Aorta (tissue), 5 donors: Measurements from ENCODE around the gene PRKAG2. TPM values are rescaled to one million over a fixed set of nuclear protein-coding genes. Genes with fewer than 3 reads are reported as not detected.
"Not testable (repeated sequence)": the region's sequence is repeated elsewhere in the genome, so short reads cannot be mapped to it uniquely, and the experiment has no call there.

Experiments
- ATAC-seq: fragments of 200-7000 bp; cut with Tn5 transposase; one replicate; pipeline ENCODE4 v1.9.1; 2022; ENCODE audit warnings: moderate library complexity; ENCODE audit not compliant: low FRiP score
- DNase-seq, 2 donors: peaks; one replicate each; pipeline ENCODE4 v3.0.0-alpha.2; 2020
- H3K27ac ChIP-seq, 2 donors: one replicate each; pipeline ENCODE4 v1.5.1; 2013; ENCODE audit warnings: low read length in 2 of 2, mild to moderate bottlenecking in 2 of 2, moderate library complexity in 2 of 2, control low read depth in 1 of 2, inconsistent platforms in 1 of 2, low read depth in 1 of 2
- H3K27me3 ChIP-seq, 2 donors: one replicate each; pipeline ENCODE4 v1.6.1; 2013; ENCODE audit warnings: control low read depth in 1 of 2, low read length in 1 of 2, mild to moderate bottlenecking in 1 of 2, moderate library complexity in 1 of 2; ENCODE audit not compliant: insufficient read depth in 2 of 2, control insufficient read depth in 1 of 2
- H3K36me3 ChIP-seq, 2 donors: one replicate each; pipeline ENCODE4 v1.6.1; 2013; ENCODE audit warnings: control low read depth in 1 of 2, low read length in 1 of 2, mild to moderate bottlenecking in 1 of 2; ENCODE audit not compliant: insufficient read depth in 2 of 2, control insufficient read depth in 1 of 2
- H3K4me1 ChIP-seq, 2 donors: one replicate each; pipeline ENCODE4 v1.6.1; 2013; ENCODE audit warnings: low read length in 2 of 2, control low read depth in 1 of 2, mild to moderate bottlenecking in 1 of 2, moderate library complexity in 1 of 2; ENCODE audit not compliant: insufficient read depth in 2 of 2, control insufficient read depth in 1 of 2
- H3K4me3 ChIP-seq, 2 donors: one replicate each; pipeline ENCODE4 v1.5.1; 2013; ENCODE audit warnings: low read length in 2 of 2, control low read depth in 1 of 2, mild to moderate bottlenecking in 1 of 2
- H3K9me3 ChIP-seq: one replicate; pipeline ENCODE4 v1.6.1; 2013; ENCODE audit warnings: mild to moderate bottlenecking, low read length; ENCODE audit not compliant: control insufficient read depth
- WGBS, 2 donors: extraction: QIAGEN DNeasy Blood & Tissue Kit; methylation state at CpG; one replicate each; pipeline ENCODE4 v1.1.7; 2013; 5-methylcytosine and 5-hydroxymethylcytosine counted together
- intact Hi-C, 2 donors: fragments of 100-400 bp; cut with DNase I; formaldehyde crosslinking; loops; one replicate each; pipeline versions ENCODE4 v1.14.2 to v1.15.0; 2022
- polyA plus RNA-seq, 2 donors: library from polyadenylated mRNA; stranded (reverse); fragments of 200-250 nt; gene quantifications; one replicate each; pipeline ENCODE4 v1.2.3, GENCODE V29; 2013
- total RNA-seq, 2 donors: library from RNA; stranded (reverse); fragmentation: NEBNext Ultra II Directional; extraction: Animal tissue kit (Norgen Biotek cat#: 25700); gene quantifications; one replicate each; pipeline ENCODE4 v1.2.1, GENCODE V29; 2021
- donor health status: healthy with polysubstance abuse.
- donor health status: Bipolar disorder and iron deficiency.
- donor health status: DM: no; HTN: no; CAD: no.
- donor health status: DM: no; HTN: no; CAD: no.
- donor health status: DM: yes; HTN: yes; CAD: no.

PRKAG2 gene
- total and polyA plus RNA-seq, 4 donors = 34.0 to 69.9 (median 52.6) TPM

- no peaks in the 10 kb centered on the region for H3K9me3 ChIP-seq
- no peak overlapping the region for H3K27ac ChIP-seq
- no peaks in the 10 kb centered on the region for H3K4me1 ChIP-seq
- WGBS, 2 donors = 94 to 96% methylated on average over 11 of the region's 11 CpGs
- DNase-seq (peak in 1 of 2 donors; percentile 41), ATAC-seq (no peak)
- no peaks in the 10 kb centered on the region for H3K36me3 ChIP-seq
- intact Hi-C loops = no loop called here
- H3K27me3 ChIP-seq = no peaks in the 10 kb centered on the region
- H3K4me3 ChIP-seq = no peak overlapping the region
Measured at GRCh38 chr7:151832656-151833055, 44.3 kb downstream of the PRKAG2 start.

- H3K27ac ChIP-seq = no peak overlapping the region
- no peaks in the 10 kb centered on the region for H3K27me3 ChIP-seq
- no peaks in the 10 kb centered on the region for H3K9me3 ChIP-seq
- intact Hi-C loops = no loop called here
- DNase-seq (peak in 1 of 2 donors; percentile 30), ATAC-seq (no peak)
- no peaks in the 10 kb centered on the region for H3K4me1 ChIP-seq
- no peaks in the 10 kb centered on the region for H3K36me3 ChIP-seq
- H3K4me3 ChIP-seq = no peak overlapping the region
- WGBS, 2 donors = 92 to 93% methylated on average over 5 of the region's 5 CpGs
Measured at GRCh38 chr7:151832138-151832537, 44.8 kb downstream of the PRKAG2 start.

- Histone ChIP-seq H3K27ac (no peak overlapping the region), H3K4me3 (no peak overlapping the region), H3K4me1 (no peaks in the 10 kb centered on the region), H3K27me3 (no peaks in the 10 kb centered on the region), H3K9me3 (no peaks in the 10 kb centered on the region), H3K36me3 (no peaks in the 10 kb centered on the region)
- ATAC-seq (no peak), DNase-seq (peak in 1 of 2 donors; percentile 70)
- intact Hi-C loops = no loop called here
- 88 to 92% methylated on average over 13 of the region's 13 CpGs for WGBS, 2 donors
Measured at GRCh38 chr7:151831606-151832005, 45.3 kb downstream of the PRKAG2 start.

GRCh38 chr7:151830121-151830830 lies 46.6 kb downstream of the PRKAG2 start:
- DNase-seq = peak in 1 of 2 donors; percentile 69
- 85 to 86% methylated on average over 26 of the region's 26 CpGs for WGBS, 2 donors

GRCh38 chr7:151829707-151830106 lies 47.2 kb downstream of the PRKAG2 start:
- Histone ChIP-seq H3K9me3 (no peaks in the 10 kb centered on the region), H3K4me3 (no peak overlapping the region), H3K27ac (no peak overlapping the region), H3K27me3 (no peaks in the 10 kb centered on the region), H3K36me3 (no peaks in the 10 kb centered on the region), H3K4me1 (no peaks in the 10 kb centered on the region)
- WGBS, 2 donors = 90% methylated on average over 13 of the region's 13 CpGs
- DNase-seq (peak in 1 of 2 donors; percentile 60), ATAC-seq (no peak)
- intact Hi-C loops = no loop called here

More at GRCh38 chr7:151830121-151830830, 46.6 kb downstream of the PRKAG2 start:
- ATAC-seq = no peak
- no peak overlapping the region for H3K27ac ChIP-seq
- no peaks in the 10 kb centered on the region for H3K9me3 ChIP-seq
- H3K4me1 ChIP-seq = no peaks in the 10 kb centered on the region
- no peaks in the 10 kb centered on the region for H3K36me3 ChIP-seq
- H3K27me3 ChIP-seq = no peaks in the 10 kb centered on the region
- H3K4me3 ChIP-seq = no peak overlapping the region
- intact Hi-C loops = no loop called here

GRCh38 chr7:151827620-151828019 lies 49.3 kb downstream of the PRKAG2 start:
- no peaks in the 10 kb centered on the region for H3K4me1 ChIP-seq
- ATAC-seq = no peak
- H3K4me3 ChIP-seq = no peak overlapping the region
- no peaks in the 10 kb centered on the region for H3K9me3 ChIP-seq
- DNase-seq = no peak
- no peak overlapping the region for H3K27ac ChIP-seq
- H3K36me3 ChIP-seq = no peaks in the 10 kb centered on the region
- intact Hi-C loops = no loop called here
- WGBS, 2 donors = 92 to 93% methylated on average over 8 of the region's 8 CpGs
- H3K27me3 ChIP-seq = no peaks in the 10 kb centered on the region

- 89 to 91% methylated on average over 6 of the region's 6 CpGs for WGBS, 2 donors
- H3K27ac ChIP-seq, H3K4me3 ChIP-seq, H3K36me3 ChIP-seq, ATAC-seq, H3K9me3 ChIP-seq, intact Hi-C loops, H3K4me1 ChIP-seq, H3K27me3 ChIP-seq, DNase-seq: not testable (repeated sequence)
Measured at GRCh38 chr7:151826316-151826715, 50.6 kb downstream of the PRKAG2 start.

- Histone ChIP-seq H3K4me3 (no peak overlapping the region), H3K9me3 (no peaks in the 10 kb centered on the region), H3K4me1 (no peaks in the 10 kb centered on the region), H3K27me3 (no peaks in the 10 kb centered on the region), H3K36me3 (no peaks in the 10 kb centered on the region), H3K27ac (no peak overlapping the region)
- ATAC-seq (no peak), DNase-seq (peak in 1 of 2 donors; percentile 60)
- intact Hi-C loops = no loop called here
- 46 to 57% methylated on average over 5 of the region's 5 CpGs for WGBS, 2 donors
Measured at GRCh38 chr7:151825721-151826120, 51.2 kb downstream of the PRKAG2 start.

- H3K27me3 ChIP-seq = no peaks in the 10 kb centered on the region
- ATAC-seq (peak; percentile 16), DNase-seq (peak in 1 of 2 donors; percentile 63)
- H3K9me3 ChIP-seq = no peaks in the 10 kb centered on the region
- intact Hi-C loops = no loop called here
- H3K4me1 ChIP-seq = no peaks in the 10 kb centered on the region
- no peaks in the 10 kb centered on the region for H3K36me3 ChIP-seq
- WGBS, 2 donors = 64 to 67% methylated on average over 14 of the region's 14 CpGs
- H3K4me3 ChIP-seq = no peak overlapping the region
- no peak overlapping the region for H3K27ac ChIP-seq
Measured at GRCh38 chr7:151824373-151824933, 52.5 kb downstream of the PRKAG2 start.
